GM04504 (cell line): Measurements from ENCODE around the gene ATG7.

Experiments
- DNase-seq: peaks from one replicate; pipeline ENCODE4 v3.0.0-alpha.2; 2012; ENCODE audit warnings: low read depth

Gene ATG7

GRCh38 chr3:11539218-11539617, 267.0 kb downstream of the ATG7 start:
- no peak for DNase-seq

GRCh38 chr3:11539677-11540076, 267.5 kb downstream of the ATG7 start:
- no peak for DNase-seq

GRCh38 chr3:11541321-11542303, 269.4 kb downstream of the ATG7 start:
- no peak for DNase-seq

GRCh38 chr3:11542551-11542950, 270.4 kb downstream of the ATG7 start:
- DNase-seq, result no peak

DNA sequence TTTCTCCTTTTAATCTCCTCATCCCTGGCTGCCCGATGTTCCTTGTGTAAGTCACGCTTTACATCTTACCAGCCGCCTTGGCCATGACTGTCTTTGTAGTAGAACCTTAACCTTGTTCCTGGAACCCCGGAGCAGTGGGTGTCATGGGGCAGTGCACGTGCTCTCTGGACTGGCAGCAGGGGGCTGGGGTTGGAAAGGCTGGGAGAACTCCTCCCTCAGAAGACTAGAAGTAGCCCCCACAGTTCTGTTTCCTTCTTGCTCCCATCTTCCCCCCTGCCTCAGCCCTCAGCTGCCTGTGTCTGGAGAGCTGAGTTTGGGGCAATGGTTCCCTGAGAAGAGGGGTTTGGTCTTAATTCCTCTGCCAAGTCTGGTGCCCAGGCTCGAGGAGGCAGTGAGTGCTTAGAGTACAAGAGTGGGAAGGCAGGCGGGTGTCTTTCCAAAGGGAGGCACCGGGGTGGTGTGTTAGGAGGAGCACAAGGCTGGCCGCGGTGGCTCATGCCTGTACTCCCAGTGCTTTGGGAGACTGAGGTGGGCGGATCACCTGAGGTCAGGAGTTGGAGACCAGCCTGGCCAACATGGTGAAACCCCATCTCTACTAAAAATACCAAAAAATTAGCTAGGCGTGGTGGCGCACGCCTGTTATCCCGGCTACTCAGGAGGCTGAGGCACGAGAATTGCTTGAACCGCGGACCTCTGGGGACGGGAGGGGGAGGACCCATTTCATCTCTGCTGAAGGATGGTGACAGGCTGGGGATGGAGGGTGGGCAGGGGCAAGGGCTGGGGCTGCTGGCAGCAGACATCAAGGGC, 271.1 kb downstream of the ATG7 start:
- DNase-seq, result no peak

GRCh38 chr3:11543948-11544387, 271.8 kb downstream of the ATG7 start:
- no peak for DNase-seq

DNA sequence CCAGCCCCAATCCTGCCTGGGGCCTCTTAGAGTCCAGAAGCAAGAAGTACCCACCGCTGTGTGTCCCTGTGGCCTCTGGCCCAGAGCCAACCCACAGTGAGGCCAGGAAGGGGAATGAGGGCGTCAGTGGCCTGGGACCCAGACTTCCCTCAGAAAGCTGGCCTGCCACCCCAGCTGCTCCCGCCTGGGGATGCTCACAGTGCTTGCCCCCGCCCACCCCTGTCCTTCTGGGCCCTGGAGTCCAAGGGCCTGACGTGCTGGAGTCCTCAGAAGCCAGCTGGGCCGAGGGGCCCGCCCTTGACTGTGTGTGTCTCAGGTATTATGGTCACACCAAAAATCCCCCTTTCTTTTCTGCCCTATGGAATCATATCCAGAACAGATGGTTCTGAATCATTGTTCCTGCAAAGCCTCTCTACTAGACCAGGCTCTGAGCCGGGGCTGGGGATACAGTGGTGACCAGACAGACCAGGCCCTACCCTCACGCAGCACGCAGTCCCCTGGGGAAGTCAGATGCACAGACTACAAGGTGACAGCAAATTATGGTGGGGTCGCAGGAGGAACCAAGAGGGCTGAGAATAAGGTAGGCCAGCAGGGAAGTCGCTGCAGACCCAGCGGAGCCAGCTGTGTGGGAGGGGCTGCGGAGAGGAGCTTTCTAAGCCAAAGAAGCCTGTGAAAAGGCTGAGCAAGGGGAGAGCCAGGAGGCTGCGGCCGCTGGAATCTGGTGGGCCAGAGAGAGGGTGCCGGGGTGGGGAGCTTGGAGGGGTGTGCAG, 272.4 kb downstream of the ATG7 start:
- DNase-seq, result no peak

- DNase-seq, result no peak
These were observed 273.1 kb downstream of the ATG7 start for GRCh38 chr3:11545186-11545851.

DNA sequence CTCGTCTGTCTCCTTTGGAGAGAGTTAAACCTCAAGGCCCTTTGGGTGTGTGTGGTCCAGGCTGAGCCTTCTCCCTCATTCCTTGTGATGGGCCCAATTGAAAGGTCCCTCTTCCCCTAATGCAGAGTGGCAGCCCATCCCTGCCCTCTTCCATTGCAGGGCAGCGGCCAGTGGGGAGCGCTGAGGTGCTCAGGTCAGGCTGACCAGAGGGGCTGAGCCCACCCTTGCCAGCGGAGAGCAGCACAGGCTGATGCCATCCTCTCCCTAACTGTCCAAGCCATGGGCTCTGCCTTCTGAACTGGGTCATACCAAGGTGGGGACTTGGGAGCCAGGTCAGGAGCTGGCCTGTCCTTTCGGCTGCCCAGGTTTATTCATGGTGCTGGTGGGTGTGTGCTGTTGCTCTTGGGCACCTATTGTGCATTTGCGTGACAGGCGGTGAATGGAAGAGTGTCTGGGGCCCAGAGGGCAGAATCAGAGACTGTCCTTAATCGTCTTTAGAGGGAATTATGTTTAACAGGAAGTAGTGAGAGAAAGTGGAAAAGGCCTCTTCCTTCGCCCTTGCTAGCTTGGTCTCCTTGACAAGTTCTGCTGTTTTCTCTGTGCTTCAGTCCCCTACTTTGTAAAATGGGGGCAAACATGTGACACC, 274.6 kb downstream of the ATG7 start:
- no peak for DNase-seq

GRCh38 chr3:11547498-11547897, 275.3 kb downstream of the ATG7 start:
- no peak for DNase-seq

DNA sequence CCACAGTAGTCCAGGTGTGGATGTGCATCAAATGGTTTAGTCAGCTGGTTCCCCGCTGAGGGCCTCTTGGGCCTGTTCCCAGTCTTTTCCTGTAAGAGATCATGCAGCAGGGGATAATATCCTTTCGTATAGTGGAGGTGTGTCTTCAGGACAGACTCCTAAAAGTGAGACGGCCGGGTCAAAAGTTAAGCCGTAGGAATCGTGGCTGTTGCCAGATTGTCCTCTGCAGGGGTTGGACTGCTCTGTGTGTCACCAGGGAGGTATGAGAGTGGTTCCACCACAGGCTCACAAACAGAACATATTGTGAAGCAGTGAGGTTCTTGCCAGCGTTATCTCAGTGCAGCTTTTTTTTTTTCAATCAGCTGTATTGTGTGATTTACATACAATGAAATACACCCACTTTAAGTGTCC, 276.5 kb downstream of the ATG7 start:
- peak; percentile 29 for DNase-seq

- DNase-seq, result no peak
These were observed 277.5 kb downstream of the ATG7 start for GRCh38 chr3:11549580-11550140.

DNA sequence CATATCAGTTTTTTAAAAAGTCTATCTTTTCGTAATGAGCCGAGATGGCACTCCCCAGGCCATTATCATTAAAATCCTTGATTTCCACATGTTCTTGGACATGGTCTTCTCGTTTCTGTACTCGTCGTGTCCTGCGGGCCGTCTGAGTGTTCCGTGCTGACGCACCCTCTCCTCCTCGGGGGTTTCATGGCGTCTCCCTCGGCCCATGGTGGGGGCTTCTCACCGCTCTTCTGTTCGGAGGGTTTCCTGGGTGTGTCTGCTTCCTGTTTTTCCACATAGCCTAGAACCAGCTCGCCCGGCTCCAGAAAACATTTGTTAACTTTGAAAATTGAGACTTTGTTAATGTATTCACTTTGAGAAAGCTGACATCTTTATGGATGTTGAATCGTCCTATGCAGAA, 278.8 kb downstream of the ATG7 start:
- no peak for DNase-seq

- no peak for DNase-seq
These were observed 280.4 kb downstream of the ATG7 start for GRCh38 chr3:11552289-11553264.

GRCh38 chr3:11553436-11554235, 281.4 kb downstream of the ATG7 start:
- DNase-seq, result no peak

GRCh38 chr3:11554236-11554610, 282.0 kb downstream of the ATG7 start:
- DNase-seq, result no peak

GRCh38 chr3:11554666-11555065, 282.5 kb downstream of the ATG7 start:
- no peak for DNase-seq

DNA sequence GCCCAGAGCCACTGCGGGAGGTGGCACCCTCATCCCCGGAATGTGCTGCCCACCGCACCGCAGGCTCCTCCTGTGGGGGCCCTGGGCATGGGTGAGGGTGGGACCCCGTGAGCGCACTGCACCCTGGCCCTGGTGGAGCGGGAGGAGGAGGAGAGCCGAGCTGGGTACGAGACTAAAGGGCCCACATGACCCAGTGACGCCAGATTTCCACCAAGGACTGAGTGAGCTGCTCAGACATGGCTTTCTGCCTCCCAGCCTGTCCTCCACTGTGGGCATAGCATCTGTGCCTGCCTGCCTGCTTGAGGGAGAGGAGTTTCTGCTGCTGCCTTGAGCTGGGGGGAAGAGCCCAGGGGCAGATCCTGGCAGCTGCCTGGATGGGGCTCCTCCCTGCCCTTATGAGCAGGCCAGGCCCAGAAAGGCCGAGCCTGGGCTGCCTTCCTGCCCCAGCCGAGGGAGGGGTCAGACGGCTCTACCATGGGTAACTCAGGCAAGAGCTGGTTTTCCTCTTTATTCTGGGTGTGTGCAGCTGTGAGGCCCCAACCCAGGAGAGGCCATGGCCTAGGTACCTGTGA, 283.1 kb downstream of the ATG7 start:
- no peak for DNase-seq
